HL-60 (cell line): ENCODE data around the gene AOPEP.

Experiments
- DNase-seq, 2 experiments: peaks; one replicate each; pipeline ENCODE4 v3.0.0-alpha.2; 2010 to 2020; ENCODE audit warnings: low read depth in 1 of 2, low spot score in 1 of 2
- H3K27ac ChIP-seq: fragments of 250-450 bp; sonication (Bioruptor Pico); replicated peaks from 2 replicates; pipeline ENCODE4 v1.5.1; 2020; ENCODE audit warnings: mild to moderate bottlenecking, moderate library complexity
- H3K27me3 ChIP-seq: fragments of 250-450 bp; sonication (Bioruptor Pico); 2 replicates; pipeline ENCODE4 v1.5.1; 2021; ENCODE audit warnings: mild to moderate bottlenecking, moderate library complexity; ENCODE audit not compliant: insufficient read depth, poor library complexity, severe bottlenecking
- H3K4me3 ChIP-seq: replicated peaks from 2 replicates; pipeline ENCODE4 v1.5.1; 2011; ENCODE audit warnings: mild to moderate bottlenecking, control low read depth, low read length; ENCODE audit not compliant: insufficient read depth
- GABPA ChIP-seq: IDR thresholded peaks from 2 replicates; pipeline ENCODE4 v1.6.1; 2012; ENCODE audit warnings: low read depth
- POLR2AphosphoS5 ChIP-seq: IDR thresholded peaks from 2 replicates; pipeline ENCODE4 v1.6.1; 2012; ENCODE audit warnings: low read depth
- SPI1 ChIP-seq: IDR thresholded peaks from 2 replicates; pipeline ENCODE4 v1.6.1; 2012; ENCODE audit warnings: low read depth, mild to moderate bottlenecking, borderline replicate concordance
- TF ChIP-seq, protein P1 (sequence below): IDR thresholded peaks from one replicate; pipeline ENCODE4 v1.5.1; 2011; ENCODE audit warnings: low read length, control low read depth, inconsistent platforms; ENCODE audit not compliant: insufficient read depth
- TF ChIP-seq, protein P2 (sequence below): IDR thresholded peaks from 2 replicates; pipeline ENCODE4 v1.6.1; 2012; ENCODE audit warnings: low read depth; ENCODE audit not compliant: insufficient replicate concordance

AOPEP gene

DNA sequence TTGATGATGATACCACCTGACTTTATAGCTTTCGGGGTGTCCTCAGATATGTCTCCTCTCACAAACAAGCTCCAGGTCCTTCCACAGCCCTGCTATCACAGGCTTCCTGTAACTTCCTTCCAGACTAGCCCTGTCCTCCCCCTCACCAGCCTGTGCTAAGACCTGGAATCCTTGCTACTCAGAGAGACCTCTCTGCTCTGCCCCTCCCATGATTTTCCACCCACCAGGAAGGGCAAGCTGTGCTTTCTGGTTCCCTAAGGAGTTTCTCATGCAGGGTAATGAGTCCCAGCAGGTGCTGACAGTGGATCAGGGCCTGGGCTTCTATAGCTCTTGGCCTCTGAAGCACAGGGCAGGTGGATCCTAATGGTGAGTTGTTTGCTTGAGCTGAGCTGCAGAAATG lies 86.9 kb downstream of the AOPEP start:
- TF ChIP-seq, protein P1, sequence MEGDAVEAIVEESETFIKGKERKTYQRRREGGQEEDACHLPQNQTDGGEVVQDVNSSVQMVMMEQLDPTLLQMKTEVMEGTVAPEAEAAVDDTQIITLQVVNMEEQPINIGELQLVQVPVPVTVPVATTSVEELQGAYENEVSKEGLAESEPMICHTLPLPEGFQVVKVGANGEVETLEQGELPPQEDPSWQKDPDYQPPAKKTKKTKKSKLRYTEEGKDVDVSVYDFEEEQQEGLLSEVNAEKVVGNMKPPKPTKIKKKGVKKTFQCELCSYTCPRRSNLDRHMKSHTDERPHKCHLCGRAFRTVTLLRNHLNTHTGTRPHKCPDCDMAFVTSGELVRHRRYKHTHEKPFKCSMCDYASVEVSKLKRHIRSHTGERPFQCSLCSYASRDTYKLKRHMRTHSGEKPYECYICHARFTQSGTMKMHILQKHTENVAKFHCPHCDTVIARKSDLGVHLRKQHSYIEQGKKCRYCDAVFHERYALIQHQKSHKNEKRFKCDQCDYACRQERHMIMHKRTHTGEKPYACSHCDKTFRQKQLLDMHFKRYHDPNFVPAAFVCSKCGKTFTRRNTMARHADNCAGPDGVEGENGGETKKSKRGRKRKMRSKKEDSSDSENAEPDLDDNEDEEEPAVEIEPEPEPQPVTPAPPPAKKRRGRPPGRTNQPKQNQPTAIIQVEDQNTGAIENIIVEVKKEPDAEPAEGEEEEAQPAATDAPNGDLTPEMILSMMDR = no peak
- TF ChIP-seq SPI1 (no peak), GABPA (no peak), POLR2AphosphoS5 (no peak)
- TF ChIP-seq, protein P2, sequence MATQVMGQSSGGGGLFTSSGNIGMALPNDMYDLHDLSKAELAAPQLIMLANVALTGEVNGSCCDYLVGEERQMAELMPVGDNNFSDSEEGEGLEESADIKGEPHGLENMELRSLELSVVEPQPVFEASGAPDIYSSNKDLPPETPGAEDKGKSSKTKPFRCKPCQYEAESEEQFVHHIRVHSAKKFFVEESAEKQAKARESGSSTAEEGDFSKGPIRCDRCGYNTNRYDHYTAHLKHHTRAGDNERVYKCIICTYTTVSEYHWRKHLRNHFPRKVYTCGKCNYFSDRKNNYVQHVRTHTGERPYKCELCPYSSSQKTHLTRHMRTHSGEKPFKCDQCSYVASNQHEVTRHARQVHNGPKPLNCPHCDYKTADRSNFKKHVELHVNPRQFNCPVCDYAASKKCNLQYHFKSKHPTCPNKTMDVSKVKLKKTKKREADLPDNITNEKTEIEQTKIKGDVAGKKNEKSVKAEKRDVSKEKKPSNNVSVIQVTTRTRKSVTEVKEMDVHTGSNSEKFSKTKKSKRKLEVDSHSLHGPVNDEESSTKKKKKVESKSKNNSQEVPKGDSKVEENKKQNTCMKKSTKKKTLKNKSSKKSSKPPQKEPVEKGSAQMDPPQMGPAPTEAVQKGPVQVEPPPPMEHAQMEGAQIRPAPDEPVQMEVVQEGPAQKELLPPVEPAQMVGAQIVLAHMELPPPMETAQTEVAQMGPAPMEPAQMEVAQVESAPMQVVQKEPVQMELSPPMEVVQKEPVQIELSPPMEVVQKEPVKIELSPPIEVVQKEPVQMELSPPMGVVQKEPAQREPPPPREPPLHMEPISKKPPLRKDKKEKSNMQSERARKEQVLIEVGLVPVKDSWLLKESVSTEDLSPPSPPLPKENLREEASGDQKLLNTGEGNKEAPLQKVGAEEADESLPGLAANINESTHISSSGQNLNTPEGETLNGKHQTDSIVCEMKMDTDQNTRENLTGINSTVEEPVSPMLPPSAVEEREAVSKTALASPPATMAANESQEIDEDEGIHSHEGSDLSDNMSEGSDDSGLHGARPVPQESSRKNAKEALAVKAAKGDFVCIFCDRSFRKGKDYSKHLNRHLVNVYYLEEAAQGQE = no peak
- no peaks in the 10 kb centered on the region for H3K27me3 ChIP-seq
- no peak overlapping the region for H3K4me3 ChIP-seq
- no peak for DNase-seq
- H3K27ac ChIP-seq = no peak overlapping the region

- Histone ChIP-seq H3K27ac (no peak overlapping the region), H3K27me3 (no peaks in the 10 kb centered on the region), H3K4me3 (no peak overlapping the region)
- TF ChIP-seq, protein P1 = no peak
- TF ChIP-seq GABPA = no peak
- TF ChIP-seq, protein P2 = no peak
- TF ChIP-seq POLR2AphosphoS5 = no peak
- TF ChIP-seq SPI1 = no peak
- DNase-seq = no peak
Measured at GRCh38 chr9:94817291-94818177, 91.0 kb downstream of the AOPEP start.

DNA sequence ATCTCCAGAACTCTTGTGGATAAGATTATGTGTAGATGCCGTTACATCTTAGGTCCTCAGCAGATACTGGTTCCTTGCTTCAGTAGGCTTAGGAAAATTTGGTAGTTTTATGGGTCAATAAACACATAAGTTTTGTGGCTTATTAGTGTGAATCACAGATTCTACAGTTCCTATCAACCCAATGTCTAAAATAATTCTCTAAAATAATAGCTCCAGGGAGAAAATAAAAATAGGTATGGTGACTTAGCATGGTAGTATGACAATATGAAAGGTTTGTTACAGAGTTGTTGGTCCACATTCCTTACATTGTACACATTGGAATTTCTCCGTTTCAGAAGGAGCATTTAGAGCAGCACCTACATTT lies 91.7 kb downstream of the AOPEP start:
- H3K27ac ChIP-seq = no peak overlapping the region
- no peaks in the 10 kb centered on the region for H3K27me3 ChIP-seq
- no peak overlapping the region for H3K4me3 ChIP-seq
- TF ChIP-seq GABPA = no peak
- TF ChIP-seq SPI1 = no peak
- TF ChIP-seq, protein P2 = no peak
- TF ChIP-seq POLR2AphosphoS5 = no peak
- DNase-seq = no peak
